Measurements from ENCODE around the gene SH3D21.

SH3D21 gene

GRCh38 chr1:36276688-36277087 is 29.5 kb upstream of the SH3D21 start:
- Histone ChIP-seq H4K20me1 (ENCODE audit: insufficient read depth, low read length) (no peaks in the 10 kb centered on the region), H3K9me3 (ENCODE audit: insufficient read depth, low read length) (no peaks in the 10 kb centered on the region), H3K36me3 (replicated peaks; ENCODE audit: low read depth, low read length) (peaks cover 11% of the 10 kb centered on the region), H3K79me2 (ENCODE audit: low read length) (peaks cover 37% of the 10 kb centered on the region), H3K4me2 (ENCODE audit: low read length) (no peak overlapping the region), H3K4me3 (ENCODE audit: low read length) (no peak overlapping the region), H3K4me1 (ENCODE audit: low read length) (no peaks in the 10 kb centered on the region), H2AFZ (ENCODE audit: low read depth, low read length) (no peak overlapping the region), H3K27me3 (ENCODE audit: low read depth, low read length) (no peaks in the 10 kb centered on the region), H3K9ac (ENCODE audit: low read length) (no peak overlapping the region), H3K27ac (ENCODE audit: low read length) (no peak overlapping the region)
- TF ChIP-seq EZH2phosphoT487 (IDR thresholded peaks at IDR 0.05; ENCODE audit: low read depth): no peak
- no peak for TF ChIP-seq CTCF (IDR thresholded peaks at IDR 0.05; ENCODE audit: low read depth, low read length)

GRCh38 chr1:36279110-36279788 is 26.9 kb upstream of the SH3D21 start:
- H3K79me2 ChIP-seq (ENCODE audit: low read length): peaks cover 26% of the 10 kb centered on the region
- no peaks in the 10 kb centered on the region for H4K20me1 ChIP-seq (ENCODE audit: insufficient read depth, low read length)
- H3K27ac ChIP-seq (ENCODE audit: low read length): no peak overlapping the region
- no peak overlapping the region for H3K9ac ChIP-seq (ENCODE audit: low read length)
- TF ChIP-seq CTCF (IDR thresholded peaks at IDR 0.05; ENCODE audit: low read depth, low read length) (no peak), EZH2phosphoT487 (IDR thresholded peaks at IDR 0.05; ENCODE audit: low read depth) (no peak)
- no peaks in the 10 kb centered on the region for H3K27me3 ChIP-seq (ENCODE audit: low read depth, low read length)
- no peaks in the 10 kb centered on the region for H3K4me1 ChIP-seq (ENCODE audit: low read length)
- H3K4me2 ChIP-seq (ENCODE audit: low read length): no peak overlapping the region
- H2AFZ ChIP-seq (ENCODE audit: low read depth, low read length): no peak overlapping the region
- no peak overlapping the region for H3K4me3 ChIP-seq (ENCODE audit: low read length)
- no peaks in the 10 kb centered on the region for H3K9me3 ChIP-seq (ENCODE audit: insufficient read depth, low read length)
- H3K36me3 ChIP-seq (replicated peaks; ENCODE audit: low read depth, low read length): peaks cover 3% of the 10 kb centered on the region

- Histone ChIP-seq H3K79me2 (ENCODE audit: low read length) (peaks cover 26% of the 10 kb centered on the region), H4K20me1 (ENCODE audit: insufficient read depth, low read length) (no peaks in the 10 kb centered on the region), H3K4me1 (ENCODE audit: low read length) (no peaks in the 10 kb centered on the region), H2AFZ (ENCODE audit: low read depth, low read length) (no peak overlapping the region), H3K9me3 (ENCODE audit: insufficient read depth, low read length) (no peaks in the 10 kb centered on the region), H3K27ac (ENCODE audit: low read length) (no peak overlapping the region), H3K27me3 (ENCODE audit: low read depth, low read length) (no peaks in the 10 kb centered on the region), H3K4me2 (ENCODE audit: low read length) (no peak overlapping the region), H3K36me3 (replicated peaks; ENCODE audit: low read depth, low read length) (peaks cover 8% of the 10 kb centered on the region), H3K4me3 (ENCODE audit: low read length) (no peak overlapping the region), H3K9ac (ENCODE audit: low read length) (no peak overlapping the region)
- TF ChIP-seq EZH2phosphoT487 (IDR thresholded peaks at IDR 0.05; ENCODE audit: low read depth): no peak
- no peak for TF ChIP-seq CTCF (IDR thresholded peaks at IDR 0.05; ENCODE audit: low read depth, low read length)
Observed at GRCh38 chr1:36279789-36280296, 26.3 kb upstream of the SH3D21 start.

GRCh38 chr1:36284061-36284460 is 22.1 kb upstream of the SH3D21 start:
- peaks cover 20% of the 10 kb centered on the region for H3K79me2 ChIP-seq (ENCODE audit: low read length)
- H3K27me3 ChIP-seq (ENCODE audit: low read depth, low read length): no peaks in the 10 kb centered on the region
- no peak overlapping the region for H3K4me2 ChIP-seq (ENCODE audit: low read length)
- H3K9ac ChIP-seq (ENCODE audit: low read length): no peak overlapping the region
- H4K20me1 ChIP-seq (ENCODE audit: insufficient read depth, low read length): no peaks in the 10 kb centered on the region
- peaks cover 31% of the 10 kb centered on the region for H3K36me3 ChIP-seq (replicated peaks; ENCODE audit: low read depth, low read length)
- H3K4me1 ChIP-seq (ENCODE audit: low read length): peaks cover 2% of the 10 kb centered on the region; the same call in 1 of the 2 replicates
- no peak overlapping the region for H3K27ac ChIP-seq (ENCODE audit: low read length)
- no peaks in the 10 kb centered on the region for H3K9me3 ChIP-seq (ENCODE audit: insufficient read depth, low read length)
- H3K4me3 ChIP-seq (ENCODE audit: low read length): no peak overlapping the region
- TF ChIP-seq EZH2phosphoT487 (IDR thresholded peaks at IDR 0.05; ENCODE audit: low read depth) (no peak), CTCF (IDR thresholded peaks at IDR 0.05; ENCODE audit: low read depth, low read length) (no peak)
- no peak overlapping the region for H2AFZ ChIP-seq (ENCODE audit: low read depth, low read length)

Data from OCI-LY3 (cell line).